Fibroblast of pulmonary artery (primary cell): ENCODE data around the gene B3GAT1.

Source experiments
- DNase-seq: peaks from one replicate; pipeline ENCODE4 v3.0.0-alpha.2; 2010; ENCODE audit warnings: low read depth
- H3K4me3 ChIP-seq: replicated peaks from 2 replicates; pipeline ENCODE4 v1.5.1; 2011; ENCODE audit warnings: low read depth, mild to moderate bottlenecking, control low read depth, low read length, moderate library complexity
- TF ChIP-seq, protein P1 (sequence below): IDR thresholded peaks from 2 replicates; pipeline ENCODE4 v1.5.1; 2011; ENCODE audit warnings: mild to moderate bottlenecking, control low read depth, low read length, inconsistent platforms; ENCODE audit errors: missing control alignments

The B3GAT1 gene

DNA sequence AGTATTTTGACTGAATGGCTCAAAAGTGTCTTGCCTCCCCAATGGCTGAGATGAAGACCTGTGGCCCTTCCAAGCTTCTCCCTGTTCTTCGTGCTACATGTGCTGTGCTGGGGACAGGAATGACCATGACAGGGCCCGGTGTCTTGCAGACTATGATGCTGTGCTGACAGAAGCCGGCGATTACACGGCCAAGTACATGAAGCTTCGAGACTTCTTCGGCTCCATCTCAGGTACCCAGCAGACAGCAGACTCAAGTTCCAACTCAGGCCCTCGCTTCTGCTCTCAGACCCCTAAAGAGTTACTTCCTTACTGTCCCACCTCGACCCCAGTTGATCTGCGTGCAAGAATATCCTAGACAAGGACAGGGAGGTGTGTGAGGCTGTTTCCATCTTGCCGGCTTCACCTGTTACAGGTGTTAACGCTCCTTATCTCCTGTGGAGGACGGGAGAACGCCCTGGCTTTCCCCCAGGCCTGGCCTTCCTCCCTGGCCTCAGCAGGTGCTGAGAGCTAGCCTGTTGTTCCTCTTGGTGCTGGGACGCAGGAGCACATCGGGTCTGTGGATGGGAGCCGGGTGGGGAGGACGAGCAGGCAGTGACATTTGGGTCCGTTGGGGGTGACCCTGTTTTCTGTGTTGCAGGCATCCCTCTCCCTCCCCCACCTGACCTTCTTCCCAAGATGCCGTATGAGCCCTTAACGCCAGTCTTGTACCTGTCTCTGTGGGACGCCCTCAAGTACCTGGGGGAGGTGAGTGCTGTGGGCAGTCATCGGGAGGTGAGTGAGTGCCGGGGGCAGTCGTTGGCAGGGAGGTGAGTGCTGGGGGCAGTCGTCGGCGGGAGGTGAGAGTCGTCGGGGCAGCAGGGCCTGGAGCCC is 42.2 kb downstream of the B3GAT1 start:
- H3K4me3 ChIP-seq, result no peak overlapping the region
- TF ChIP-seq, protein P1, sequence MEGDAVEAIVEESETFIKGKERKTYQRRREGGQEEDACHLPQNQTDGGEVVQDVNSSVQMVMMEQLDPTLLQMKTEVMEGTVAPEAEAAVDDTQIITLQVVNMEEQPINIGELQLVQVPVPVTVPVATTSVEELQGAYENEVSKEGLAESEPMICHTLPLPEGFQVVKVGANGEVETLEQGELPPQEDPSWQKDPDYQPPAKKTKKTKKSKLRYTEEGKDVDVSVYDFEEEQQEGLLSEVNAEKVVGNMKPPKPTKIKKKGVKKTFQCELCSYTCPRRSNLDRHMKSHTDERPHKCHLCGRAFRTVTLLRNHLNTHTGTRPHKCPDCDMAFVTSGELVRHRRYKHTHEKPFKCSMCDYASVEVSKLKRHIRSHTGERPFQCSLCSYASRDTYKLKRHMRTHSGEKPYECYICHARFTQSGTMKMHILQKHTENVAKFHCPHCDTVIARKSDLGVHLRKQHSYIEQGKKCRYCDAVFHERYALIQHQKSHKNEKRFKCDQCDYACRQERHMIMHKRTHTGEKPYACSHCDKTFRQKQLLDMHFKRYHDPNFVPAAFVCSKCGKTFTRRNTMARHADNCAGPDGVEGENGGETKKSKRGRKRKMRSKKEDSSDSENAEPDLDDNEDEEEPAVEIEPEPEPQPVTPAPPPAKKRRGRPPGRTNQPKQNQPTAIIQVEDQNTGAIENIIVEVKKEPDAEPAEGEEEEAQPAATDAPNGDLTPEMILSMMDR, result no peak
- DNase-seq, result no peak

DNA sequence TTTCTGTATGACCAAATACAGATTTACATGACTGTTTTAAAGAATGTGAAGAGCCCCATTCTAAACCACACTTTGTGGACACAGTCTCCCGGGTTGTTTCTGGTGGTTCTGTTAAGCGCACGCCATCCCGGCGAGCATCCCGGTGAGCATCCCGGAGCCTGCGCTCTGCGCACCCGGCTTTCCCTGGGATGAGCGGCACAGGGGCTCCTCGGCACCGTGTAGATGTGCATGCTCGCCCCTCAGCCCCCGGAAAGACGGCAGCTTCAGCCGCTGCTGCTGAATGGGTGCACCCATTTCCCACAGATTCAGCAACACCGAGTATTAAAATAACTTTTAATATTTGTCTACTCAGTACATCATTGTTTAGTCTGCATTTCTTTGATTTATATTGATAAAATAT is 44.3 kb downstream of the B3GAT1 start:
- no peak overlapping the region for H3K4me3 ChIP-seq
- DNase-seq, result no peak
- TF ChIP-seq, protein P1, result no peak

DNA sequence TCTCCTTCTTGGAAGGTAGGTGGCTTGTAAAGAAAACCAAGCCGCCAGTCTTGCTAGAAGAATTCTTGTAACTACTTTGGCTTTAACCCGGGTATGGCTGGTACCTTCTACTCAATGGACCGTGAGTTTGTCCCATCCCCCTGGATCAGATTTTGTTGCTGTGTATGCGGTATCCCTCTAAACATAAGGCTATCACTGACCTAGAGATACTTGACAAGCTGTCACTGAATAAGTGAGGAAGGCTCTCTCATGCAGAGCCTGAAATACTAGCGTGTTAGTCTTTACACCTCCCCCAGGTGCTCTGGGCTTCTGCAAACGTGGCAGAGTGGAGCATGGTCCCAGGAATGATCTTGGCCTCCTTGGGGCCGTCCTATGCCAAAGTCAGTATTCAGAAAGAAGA is 45.8 kb downstream of the B3GAT1 start:
- no peak for DNase-seq
- H3K4me3 ChIP-seq, result no peak overlapping the region
- TF ChIP-seq, protein P1, result no peak

DNA sequence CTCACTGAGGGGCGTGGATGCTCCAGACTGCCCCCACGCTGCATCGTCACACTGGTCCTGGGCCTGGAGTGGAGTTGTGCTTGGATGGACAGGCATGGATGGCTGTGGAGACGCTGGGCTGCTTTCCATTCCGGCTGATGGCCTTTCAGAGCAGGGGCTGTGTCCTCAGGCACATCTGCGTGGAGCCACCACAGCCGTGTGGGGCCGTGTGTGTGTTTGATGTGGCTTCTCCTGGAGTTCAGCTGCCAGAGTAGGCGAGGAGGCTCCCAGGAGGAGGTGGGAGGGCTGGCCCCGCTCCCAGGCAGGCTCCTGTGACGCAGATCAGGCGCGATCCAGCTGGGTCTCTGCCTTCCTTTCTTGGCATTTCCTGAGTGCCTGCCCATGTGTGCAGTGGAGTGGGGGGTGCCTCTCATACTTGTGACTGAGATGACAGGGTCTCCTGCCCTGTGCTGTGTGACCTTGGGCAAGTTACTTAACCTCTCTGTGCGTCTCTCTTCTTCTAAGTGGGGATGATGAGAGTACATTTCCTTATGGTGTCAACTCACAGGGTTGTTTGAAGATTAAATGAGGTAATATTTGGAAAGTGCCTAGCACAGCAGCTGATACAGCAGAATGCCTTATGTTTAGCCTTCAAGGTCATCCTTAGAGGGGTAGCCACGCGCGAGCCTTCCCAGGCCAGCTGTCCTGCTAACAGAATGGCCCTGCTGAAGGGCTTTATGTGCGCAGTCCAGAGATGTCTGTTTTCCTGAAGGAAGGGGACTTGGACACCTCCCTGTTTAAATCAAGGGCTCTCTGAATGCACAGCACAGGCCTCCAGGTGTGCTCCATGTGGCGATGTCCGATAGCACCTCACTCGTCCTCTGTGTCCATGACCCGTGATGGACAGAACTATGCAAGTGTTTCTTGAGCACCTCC is 46.8 kb downstream of the B3GAT1 start:
- TF ChIP-seq, protein P1, result no peak
- no peak overlapping the region for H3K4me3 ChIP-seq
- no peak for DNase-seq

DNA sequence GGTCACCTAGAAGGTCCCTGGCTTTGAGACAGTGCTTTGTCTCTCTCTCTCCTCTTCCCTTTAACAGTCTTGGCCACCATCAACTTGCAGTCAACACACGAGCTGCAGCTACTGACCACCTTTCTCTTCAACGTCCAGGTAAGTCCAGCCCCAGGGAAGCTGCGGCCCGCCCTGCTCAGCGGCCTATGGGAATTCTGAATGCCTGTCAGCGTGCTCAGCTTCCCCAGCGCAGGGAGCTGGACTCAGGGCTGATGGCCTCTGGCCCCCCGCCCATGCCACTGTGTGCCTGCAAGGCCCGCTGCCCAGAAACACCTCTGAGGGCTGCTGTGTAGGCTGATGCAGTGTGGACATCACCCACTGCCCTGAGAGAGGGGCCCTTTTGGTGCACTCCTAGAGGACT is 47.8 kb downstream of the B3GAT1 start:
- TF ChIP-seq, protein P1, result no peak
- DNase-seq, result no peak
- no peak overlapping the region for H3K4me3 ChIP-seq

DNA sequence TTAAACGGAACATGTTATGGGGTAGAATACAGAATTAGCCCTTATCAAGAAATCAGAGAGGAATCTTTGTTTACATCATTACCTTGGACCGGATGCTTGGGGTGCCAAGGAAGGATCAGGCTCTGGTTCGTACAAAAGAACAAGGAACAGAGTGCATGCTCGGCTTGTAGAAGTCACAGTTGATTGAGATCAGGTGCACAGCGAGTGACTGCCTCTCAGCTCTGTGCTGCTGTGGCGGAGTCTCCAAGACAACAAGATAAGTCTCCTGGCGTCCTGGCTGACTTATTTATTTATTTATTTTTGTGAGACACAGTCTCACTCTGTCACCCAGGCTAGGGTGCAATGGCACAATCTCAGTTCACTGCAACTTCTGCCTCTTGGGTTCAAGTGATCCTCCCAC is 48.5 kb downstream of the B3GAT1 start:
- H3K4me3 ChIP-seq, result no peak overlapping the region
- DNase-seq, result no peak
- TF ChIP-seq, protein P1, result no peak
